RWPE2 (cell line): Measurements from ENCODE around the gene TMEM175.

ENCODE experiments used
- ATAC-seq: fragments of 200-7000 bp; cut with Tn5 transposase; 3 replicates; pipeline ENCODE4 v1.9.1; 2021; ENCODE audit warnings: low read depth
- DNase-seq: peaks from one replicate; pipeline ENCODE4 v3.0.0-alpha.2; 2020; ENCODE audit warnings: low spot score
- H3K27ac ChIP-seq: fragments of 450-650 bp; 2 replicates; pipeline ENCODE4 v1.5.1; 2017; ENCODE audit warnings: mild to moderate bottlenecking; ENCODE audit not compliant: poor library complexity, severe bottlenecking
- H3K27me3 ChIP-seq: fragments of 250-450 bp; sonication (Bioruptor Pico); 2 replicates; pipeline ENCODE4 v1.5.1; 2021; ENCODE audit warnings: mild to moderate bottlenecking, moderate library complexity; ENCODE audit not compliant: insufficient read depth, poor library complexity, severe bottlenecking
- H3K36me3 ChIP-seq: fragments of 250-450 bp; sonication (Bioruptor Pico); 2 replicates; pipeline ENCODE4 v1.5.1; 2020; ENCODE audit warnings: low read depth, mild to moderate bottlenecking, moderate library complexity
- H3K4me1 ChIP-seq: fragments of 250-450 bp; sonication (Bioruptor Pico); 2 replicates; pipeline ENCODE4 v1.5.1; 2021; ENCODE audit warnings: mild to moderate bottlenecking, moderate library complexity; ENCODE audit not compliant: insufficient read depth, poor library complexity, severe bottlenecking
- H3K4me3 ChIP-seq: fragments of 250-450 bp; sonication (Bioruptor Pico); 2 replicates; pipeline ENCODE4 v1.5.1; 2021; ENCODE audit warnings: mild to moderate bottlenecking, moderate library complexity; ENCODE audit not compliant: severe bottlenecking
- H3K9me3 ChIP-seq: fragments of 250-450 bp; sonication (Bioruptor Pico); 2 replicates; pipeline ENCODE4 v1.5.1; 2021; ENCODE audit warnings: mild to moderate bottlenecking, moderate library complexity; ENCODE audit not compliant: severe bottlenecking
- TF ChIP-seq, protein P1 (sequence below): fragments of 450-650 bp; IDR thresholded peaks from one replicate; pipeline ENCODE4 v1.5.1; 2017; ENCODE audit warnings: mild to moderate bottlenecking, moderate library complexity; ENCODE audit not compliant: poor library complexity, severe bottlenecking

The TMEM175 gene

DNA sequence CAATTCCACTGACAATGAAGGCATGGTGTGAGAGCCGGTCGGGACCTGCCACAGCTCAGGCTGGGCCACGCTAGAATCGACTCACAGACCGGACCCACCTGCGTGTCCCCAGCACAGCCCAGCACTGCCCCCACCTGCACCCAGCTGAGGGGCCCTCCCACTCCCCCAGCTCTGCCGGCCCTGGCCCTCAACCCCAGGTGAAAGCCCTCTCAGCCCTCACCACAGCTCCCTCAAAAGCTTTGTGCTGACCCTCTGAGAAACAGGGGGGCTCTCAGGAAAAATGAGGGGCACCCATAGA lies 25.2 kb upstream of the TMEM175 start:
- no peak for ATAC-seq
- H3K27ac ChIP-seq = no peak overlapping the region
- no peaks in the 10 kb centered on the region for H3K9me3 ChIP-seq
- peaks cover 12% of the 10 kb centered on the region; the same call in 1 of the 2 replicates for H3K36me3 ChIP-seq
- no peak for DNase-seq
- TF ChIP-seq, protein P1, sequence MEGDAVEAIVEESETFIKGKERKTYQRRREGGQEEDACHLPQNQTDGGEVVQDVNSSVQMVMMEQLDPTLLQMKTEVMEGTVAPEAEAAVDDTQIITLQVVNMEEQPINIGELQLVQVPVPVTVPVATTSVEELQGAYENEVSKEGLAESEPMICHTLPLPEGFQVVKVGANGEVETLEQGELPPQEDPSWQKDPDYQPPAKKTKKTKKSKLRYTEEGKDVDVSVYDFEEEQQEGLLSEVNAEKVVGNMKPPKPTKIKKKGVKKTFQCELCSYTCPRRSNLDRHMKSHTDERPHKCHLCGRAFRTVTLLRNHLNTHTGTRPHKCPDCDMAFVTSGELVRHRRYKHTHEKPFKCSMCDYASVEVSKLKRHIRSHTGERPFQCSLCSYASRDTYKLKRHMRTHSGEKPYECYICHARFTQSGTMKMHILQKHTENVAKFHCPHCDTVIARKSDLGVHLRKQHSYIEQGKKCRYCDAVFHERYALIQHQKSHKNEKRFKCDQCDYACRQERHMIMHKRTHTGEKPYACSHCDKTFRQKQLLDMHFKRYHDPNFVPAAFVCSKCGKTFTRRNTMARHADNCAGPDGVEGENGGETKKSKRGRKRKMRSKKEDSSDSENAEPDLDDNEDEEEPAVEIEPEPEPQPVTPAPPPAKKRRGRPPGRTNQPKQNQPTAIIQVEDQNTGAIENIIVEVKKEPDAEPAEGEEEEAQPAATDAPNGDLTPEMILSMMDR = no peak
- no peak overlapping the region for H3K4me3 ChIP-seq
- H3K4me1 ChIP-seq = no peaks in the 10 kb centered on the region
- no peaks in the 10 kb centered on the region for H3K27me3 ChIP-seq

DNA sequence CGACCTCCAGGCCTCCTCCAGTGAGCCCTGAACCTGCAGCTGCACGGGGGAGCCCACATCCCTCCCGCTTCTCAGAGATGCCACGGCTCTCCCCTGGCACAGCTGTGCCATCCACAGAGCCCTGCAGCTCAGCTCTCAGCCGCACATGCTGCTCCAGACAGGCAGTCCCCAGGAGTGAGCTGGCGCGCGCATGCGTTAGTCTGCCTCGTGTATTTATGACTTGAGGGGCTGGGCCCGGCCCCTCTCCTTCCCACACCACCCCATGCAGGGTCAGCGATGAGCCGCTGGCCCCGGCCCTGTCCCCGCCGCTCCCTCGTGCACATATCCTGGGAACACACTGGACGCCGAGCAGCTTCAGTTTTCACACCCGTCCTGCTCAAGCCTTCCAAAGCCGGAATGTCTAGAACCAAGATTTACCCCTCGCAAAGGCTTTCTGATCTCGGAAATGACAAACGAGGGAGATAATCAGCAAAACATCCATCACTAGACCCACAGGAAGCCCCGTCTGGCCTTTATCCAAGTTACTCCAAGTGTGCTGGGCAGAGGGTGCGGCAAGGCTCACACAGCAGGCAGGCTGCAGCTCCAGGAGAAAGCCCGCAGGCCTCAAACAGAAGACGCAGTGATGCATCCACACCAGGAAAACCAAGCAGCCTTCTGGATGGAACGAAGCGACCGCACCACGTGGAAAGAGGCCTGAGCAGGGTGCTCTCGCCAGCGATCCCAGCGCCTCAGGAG lies 24.4 kb upstream of the TMEM175 start:
- Histone ChIP-seq H3K27me3 (no peaks in the 10 kb centered on the region), H3K27ac (no peak overlapping the region), H3K4me3 (no peak overlapping the region), H3K4me1 (no peaks in the 10 kb centered on the region), H3K9me3 (no peaks in the 10 kb centered on the region), H3K36me3 (peaks cover 14% of the 10 kb centered on the region; the same call in 1 of the 2 replicates)
- DNase-seq = no peak
- no peak for ATAC-seq
- TF ChIP-seq, protein P1 = no peak

DNA sequence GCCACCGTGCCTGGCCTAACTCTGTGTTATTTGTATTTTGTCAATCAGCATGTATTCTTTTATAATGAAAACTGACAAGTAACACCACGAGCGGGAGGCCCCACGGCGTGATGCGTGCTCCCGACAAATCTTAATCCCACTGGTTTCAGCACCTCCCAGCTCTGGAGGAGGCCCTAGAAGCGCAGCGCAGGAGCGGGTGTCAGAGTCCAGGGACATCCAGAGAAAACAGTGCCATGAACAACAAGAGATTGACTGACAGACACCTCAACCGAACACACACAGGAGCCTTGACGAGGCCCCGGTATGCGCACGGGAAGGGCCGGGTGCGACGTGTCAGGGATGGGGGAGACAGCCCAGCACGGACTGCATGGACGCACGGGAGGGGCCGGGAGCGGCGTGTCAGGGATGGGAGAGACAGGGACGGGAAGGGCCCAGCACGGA lies 23.1 kb upstream of the TMEM175 start:
- no peaks in the 10 kb centered on the region for H3K9me3 ChIP-seq
- TF ChIP-seq, protein P1 = no peak
- H3K36me3 ChIP-seq = peaks cover 19% of the 10 kb centered on the region; the same call in 1 of the 2 replicates
- H3K27ac ChIP-seq = no peak overlapping the region
- H3K4me3 ChIP-seq = no peak overlapping the region
- no peak for ATAC-seq
- H3K27me3 ChIP-seq = no peaks in the 10 kb centered on the region
- H3K4me1 ChIP-seq = no peaks in the 10 kb centered on the region
- no peak for DNase-seq

DNA sequence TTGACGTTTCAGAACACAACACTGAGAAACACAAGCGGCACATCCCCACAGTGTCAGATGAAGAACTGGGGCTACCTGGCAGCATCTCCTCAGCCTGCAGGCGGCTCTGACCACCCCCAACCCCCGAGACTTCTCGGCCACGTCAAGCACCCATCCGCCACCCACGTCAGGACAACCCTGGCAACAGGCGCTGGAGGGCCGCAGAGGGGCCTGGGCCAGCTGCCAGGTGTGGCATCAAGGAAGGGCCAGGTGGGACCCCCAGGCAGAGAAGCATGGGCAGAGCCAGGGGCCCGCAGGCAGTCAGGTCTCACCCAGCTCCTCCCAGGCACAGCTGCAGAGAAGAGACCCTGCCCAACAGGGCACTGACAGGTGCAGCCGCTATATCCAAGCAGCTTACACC lies 22.4 kb upstream of the TMEM175 start:
- no peaks in the 10 kb centered on the region for H3K4me1 ChIP-seq
- peak; percentile 51 for DNase-seq
- peaks cover 19% of the 10 kb centered on the region; the same call in 1 of the 2 replicates for H3K36me3 ChIP-seq
- H3K9me3 ChIP-seq = no peaks in the 10 kb centered on the region
- TF ChIP-seq, protein P1 = no peak
- H3K27me3 ChIP-seq = no peaks in the 10 kb centered on the region
- H3K27ac ChIP-seq = no peak overlapping the region
- ATAC-seq = no peak
- H3K4me3 ChIP-seq = no peak overlapping the region

DNA sequence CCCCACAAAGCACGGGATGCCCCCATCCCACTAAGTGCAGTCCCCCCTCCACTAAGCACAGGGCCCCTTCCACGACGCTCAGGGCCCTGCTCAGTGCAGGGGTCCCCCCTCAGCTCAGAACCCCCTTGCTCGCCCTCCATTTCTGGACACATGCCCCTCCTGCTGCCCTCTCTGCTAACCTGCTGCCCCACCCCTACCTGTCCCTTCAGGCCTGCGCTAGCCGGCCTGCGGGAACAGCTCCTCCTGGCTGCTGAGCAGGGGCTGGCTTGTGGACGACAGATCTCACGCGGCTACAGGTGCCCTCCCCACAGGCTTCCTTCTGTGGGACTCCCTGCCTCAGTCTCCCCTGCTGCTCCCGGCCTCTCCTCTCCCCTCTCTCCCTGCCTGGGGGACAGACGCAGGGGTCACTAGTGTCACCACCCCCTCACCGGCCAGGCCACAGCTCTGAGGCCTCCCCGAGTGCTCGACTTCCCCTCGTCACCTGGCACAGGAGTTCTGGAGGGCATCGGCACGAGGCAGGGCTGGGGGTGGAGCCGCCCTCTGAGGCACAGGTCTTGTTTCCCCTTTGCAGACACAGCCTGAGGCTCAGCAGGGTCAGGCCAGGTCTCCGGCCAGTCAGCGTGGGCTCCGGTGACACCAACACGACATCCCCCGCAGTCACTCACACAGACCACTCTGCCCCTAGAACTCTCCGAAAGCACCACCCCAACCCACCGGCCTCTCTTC lies 21.7 kb upstream of the TMEM175 start:
- TF ChIP-seq, protein P1 = no peak
- no peaks in the 10 kb centered on the region for H3K4me1 ChIP-seq
- H3K36me3 ChIP-seq = peaks cover 19% of the 10 kb centered on the region; the same call in 1 of the 2 replicates
- H3K9me3 ChIP-seq = no peaks in the 10 kb centered on the region
- no peak overlapping the region for H3K4me3 ChIP-seq
- ATAC-seq (no peak), DNase-seq (peak; percentile 49)
- no peaks in the 10 kb centered on the region for H3K27me3 ChIP-seq
- H3K27ac ChIP-seq = no peak overlapping the region
